ENCODE data around the gene SLC32A1. TPM values are rescaled to one million over a fixed set of nuclear protein-coding genes. Genes with fewer than 3 reads are reported as not detected.
A peak's percentile ranks its signal among the peaks of the same experiment; 100 is the strongest.

Gene SLC32A1, protein sequence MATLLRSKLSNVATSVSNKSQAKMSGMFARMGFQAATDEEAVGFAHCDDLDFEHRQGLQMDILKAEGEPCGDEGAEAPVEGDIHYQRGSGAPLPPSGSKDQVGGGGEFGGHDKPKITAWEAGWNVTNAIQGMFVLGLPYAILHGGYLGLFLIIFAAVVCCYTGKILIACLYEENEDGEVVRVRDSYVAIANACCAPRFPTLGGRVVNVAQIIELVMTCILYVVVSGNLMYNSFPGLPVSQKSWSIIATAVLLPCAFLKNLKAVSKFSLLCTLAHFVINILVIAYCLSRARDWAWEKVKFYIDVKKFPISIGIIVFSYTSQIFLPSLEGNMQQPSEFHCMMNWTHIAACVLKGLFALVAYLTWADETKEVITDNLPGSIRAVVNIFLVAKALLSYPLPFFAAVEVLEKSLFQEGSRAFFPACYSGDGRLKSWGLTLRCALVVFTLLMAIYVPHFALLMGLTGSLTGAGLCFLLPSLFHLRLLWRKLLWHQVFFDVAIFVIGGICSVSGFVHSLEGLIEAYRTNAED
- total RNA-seq (2014; rRNA removed), result not detected in 2 replicates
- polyA plus RNA-seq (2012), result not detected

DNA sequence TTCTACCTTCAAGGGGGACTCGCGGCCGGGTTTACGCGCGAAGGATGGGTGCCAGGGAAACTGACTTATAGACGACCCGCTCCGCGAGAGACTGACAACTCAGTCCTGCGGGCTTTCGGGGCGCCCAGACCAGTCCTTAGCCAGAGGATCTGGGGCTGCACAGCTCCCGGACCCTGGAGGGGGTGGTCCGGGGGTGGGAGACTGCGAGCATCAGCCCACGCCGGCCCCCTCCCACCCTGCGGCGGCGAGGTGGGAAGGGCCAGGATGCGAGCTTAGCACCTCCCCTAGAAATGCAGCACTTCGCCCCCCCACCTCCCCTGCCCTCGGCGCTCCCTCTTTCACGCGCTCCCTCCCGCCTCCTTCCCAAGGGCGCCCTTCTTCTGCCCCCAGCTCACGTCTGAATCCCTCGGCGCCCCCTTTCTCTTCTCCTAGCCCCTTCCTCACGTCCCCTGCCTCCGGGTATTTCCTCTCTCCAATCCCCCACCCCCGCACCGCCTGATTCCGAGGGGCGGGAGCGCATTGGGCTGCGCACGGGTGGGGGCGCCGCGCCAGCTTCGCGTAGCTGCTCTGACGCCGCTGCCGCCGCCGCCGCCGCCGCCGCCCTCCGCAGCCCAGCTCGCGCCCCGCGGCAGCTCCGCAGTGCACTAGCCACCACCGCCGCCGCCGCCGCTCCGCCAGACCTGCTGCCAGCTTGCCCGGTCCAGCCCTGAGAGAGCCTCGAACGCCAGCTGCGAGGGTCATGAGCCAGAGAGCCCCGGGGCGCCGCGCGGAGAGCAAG, at the start of gene SLC32A1:
SLC32A1 (plus strand) TSS at position 639 of the 778 bp plus-strand sequence. CDS start 239 bp downstream, outside the sequence.
- no peak for DNase-seq (ENCODE audit: low read depth)

DNA sequence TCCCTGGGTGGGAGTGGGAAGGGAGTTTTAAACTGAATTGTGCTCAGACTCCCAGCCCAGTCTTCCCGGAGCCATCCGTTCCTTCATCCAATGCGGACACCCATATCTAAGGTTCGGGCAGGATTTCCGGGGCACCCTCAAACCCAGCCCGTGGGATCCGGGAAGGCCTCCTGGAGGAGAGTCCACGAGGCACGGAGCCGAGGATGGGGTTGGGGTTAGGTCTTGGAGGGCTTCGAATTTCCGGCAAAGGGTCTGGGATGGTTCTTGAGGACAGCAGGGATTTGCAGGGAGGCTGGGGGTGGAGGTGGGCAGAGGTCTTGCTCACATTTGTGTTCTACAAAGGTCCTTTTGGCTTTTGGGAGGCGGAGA, 49.5 kb upstream of the SLC32A1 start:
- DNase-seq (ENCODE audit: low read depth), result no peak

GRCh38 chr20:38676576-38676975, 47.7 kb upstream of the SLC32A1 start:
- DNase-seq (ENCODE audit: low read depth), result no peak

GRCh38 chr20:38680500-38681306, 43.6 kb upstream of the SLC32A1 start:
- peak; percentile 33 for DNase-seq (ENCODE audit: low read depth)

DNA sequence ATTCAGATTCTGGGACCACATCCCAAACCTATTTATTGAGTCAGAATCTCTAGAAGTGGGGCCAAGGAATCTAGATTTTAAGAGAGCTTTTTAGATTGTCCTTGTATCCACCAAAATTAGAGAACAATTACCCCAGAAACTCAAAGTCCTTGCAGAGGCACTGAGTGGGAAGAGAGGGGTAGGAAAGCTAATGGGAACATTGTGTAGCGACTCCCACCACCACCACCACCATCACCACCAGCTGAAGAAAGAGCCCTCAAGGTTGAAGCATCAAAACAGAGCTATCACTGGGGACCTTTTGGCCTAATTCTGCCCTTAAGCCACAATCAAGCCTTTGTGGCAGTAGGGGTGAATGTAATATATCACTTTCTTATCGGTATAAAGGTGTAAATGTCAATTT, 39.0 kb upstream of the SLC32A1 start:
- DNase-seq (ENCODE audit: low read depth), result no peak

DNA sequence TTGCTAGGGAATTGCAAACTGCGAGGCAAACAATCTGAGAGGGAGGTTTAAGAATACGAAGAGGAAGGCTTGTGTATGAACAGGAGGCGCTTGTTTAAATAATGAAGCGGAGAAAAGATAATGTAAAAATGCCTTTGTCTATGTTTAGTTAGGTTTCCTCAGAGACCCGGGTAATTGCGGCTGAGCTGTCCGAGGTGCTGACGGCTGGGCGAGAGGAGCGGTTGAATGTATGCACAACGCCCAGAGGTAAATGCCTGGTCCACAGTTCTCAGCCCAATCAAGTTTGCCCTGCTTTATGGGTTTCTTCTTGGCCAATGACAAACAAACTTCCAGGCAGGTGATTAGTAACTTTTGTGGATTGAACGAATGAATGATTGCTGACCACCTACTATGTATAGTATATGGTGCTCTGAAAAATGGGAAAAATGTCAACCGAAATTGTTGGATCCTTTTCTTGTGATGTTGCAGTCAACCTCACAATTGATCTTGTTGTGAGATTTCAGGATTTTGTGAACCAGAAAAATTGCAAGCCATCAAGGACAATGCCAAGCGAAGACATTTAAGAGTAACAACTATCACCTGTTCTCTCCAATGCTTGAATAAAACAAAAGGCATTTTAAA, 38.3 kb upstream of the SLC32A1 start:
- DNase-seq (ENCODE audit: low read depth), result peak; percentile 38

DNA sequence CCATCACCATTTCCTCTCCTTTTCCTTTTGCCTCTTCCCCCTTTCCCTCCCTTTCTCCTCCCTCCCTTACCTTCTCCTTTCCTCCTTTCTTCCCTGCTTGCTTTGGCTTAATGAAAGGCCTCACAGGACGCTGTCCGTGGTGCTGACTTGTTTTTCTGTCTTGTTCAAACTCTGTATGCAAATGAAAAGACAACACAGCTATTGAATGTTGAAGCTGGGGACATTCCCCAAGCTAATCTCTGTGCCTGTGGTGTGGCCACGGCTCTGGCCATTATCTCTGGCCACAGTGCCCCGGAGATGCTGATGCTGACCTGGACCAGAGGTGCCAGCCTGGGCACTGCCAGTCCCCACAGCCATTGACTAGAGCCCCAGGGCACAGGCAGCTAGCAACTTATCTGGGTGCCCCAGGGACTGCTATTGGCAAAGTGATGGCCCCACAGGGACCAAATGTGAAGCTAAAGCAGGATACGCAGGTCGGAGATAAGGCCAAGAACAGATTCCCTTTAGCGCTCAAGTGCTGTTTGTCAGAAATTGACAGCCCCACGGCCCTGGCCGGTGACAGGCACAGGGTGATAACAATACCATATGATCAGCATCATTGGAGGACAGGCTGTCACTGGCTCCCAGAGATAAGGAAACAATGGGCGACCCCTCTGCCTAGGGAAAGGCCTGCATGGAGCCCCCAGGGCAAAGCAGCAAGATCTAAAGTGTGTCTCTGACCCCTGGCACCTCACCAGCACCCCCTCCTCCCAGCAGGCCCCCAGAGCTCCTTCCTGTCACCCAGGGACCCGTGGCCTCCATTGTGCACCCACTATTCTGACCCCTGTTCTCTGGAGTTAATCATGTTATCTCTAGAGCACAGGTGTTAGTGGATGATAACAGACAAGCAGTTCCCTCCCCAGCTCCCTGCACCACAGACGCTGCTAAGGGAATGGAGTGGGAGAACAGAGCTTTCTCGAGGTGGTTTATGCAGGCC, 31.6 kb upstream of the SLC32A1 start:
- peak; percentile 59 for DNase-seq (ENCODE audit: low read depth)

DNA sequence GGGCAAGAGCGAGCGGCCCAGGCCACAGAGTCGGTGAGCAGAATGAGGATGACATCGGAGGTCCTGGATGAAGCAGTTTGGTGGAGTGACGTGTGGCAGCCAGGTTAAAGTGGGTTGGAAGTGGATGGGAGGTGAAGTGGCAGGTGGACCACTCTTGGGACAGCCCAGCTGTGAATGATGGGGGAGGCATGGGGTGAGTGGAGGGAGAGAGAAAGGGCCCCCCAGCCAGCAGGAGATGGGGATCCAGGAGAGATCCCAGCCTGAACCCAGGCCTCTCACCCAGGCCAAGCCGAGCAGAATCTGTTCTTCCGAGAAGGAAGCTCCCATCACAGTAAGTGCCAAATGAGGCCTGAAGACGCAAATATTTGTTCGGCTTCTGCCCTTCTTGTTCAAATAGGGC, 27.0 kb upstream of the SLC32A1 start:
- DNase-seq (ENCODE audit: low read depth), result no peak

DNA sequence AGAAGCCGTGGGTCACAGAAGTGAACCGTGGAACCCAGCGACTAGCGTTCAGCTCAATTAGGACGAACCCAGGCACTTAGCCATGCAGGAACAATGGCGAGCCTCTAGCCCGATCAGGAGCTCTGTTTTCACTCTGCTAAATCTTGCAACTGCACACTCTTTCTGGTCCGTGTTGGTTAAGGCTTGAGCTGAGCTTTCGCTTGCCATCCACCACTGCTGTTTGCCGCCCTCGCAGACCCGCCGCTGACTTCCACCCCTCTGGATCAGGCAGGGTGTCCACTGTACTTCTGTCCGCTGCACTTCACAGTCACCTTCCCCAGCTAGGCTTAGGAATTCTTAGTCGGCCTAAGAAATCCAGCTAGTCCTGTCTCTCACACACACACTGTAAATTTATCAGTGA, 25.7 kb upstream of the SLC32A1 start:
- no peak for DNase-seq (ENCODE audit: low read depth)

DNA sequence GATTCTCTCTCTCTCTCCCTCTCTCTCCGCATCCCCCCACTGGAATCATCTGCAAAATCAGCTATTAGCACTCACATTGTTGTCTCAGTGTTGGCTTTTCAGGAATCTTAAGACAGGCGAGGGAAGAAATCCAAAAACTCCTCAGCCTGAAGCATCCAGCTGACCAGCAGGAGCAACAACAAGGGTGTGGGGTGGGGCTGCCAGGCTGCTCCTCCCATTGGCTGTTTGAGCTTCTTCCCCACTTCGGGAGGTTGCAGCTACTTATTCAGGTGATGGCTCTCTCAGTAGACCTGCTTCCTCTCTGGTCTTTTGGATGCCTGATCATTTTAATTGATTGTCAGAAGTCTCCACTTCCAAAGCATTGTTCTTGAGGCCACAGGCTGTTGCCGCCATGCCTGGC, 24.1 kb upstream of the SLC32A1 start:
- no peak for DNase-seq (ENCODE audit: low read depth)

- no peak for DNase-seq (ENCODE audit: low read depth)
Measured at GRCh38 chr20:38700926-38701325, 23.4 kb upstream of the SLC32A1 start.

DNA sequence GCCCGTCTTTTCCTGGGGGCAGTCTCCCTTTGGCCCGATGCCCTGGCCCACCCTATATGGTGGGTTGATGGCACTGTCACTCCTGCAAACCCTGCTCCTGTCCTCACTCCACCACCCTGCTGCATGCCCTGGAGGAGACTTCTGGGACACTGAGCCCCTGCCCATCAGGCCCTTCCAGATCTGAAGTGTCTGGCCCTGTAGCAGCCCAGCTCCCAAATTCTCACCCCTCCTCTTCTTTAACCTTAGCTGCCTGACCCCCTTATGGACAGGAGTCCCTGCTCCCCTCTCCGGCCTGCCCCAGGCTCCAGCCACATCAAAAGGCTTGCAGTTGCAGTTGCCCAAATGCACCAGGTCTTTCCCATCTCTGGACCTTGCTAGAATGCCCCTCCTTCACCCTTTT, 20.8 kb upstream of the SLC32A1 start:
- DNase-seq (ENCODE audit: low read depth), result no peak

GRCh38 chr20:38704136-38704535, 20.1 kb upstream of the SLC32A1 start:
- no peak for DNase-seq (ENCODE audit: low read depth)

GRCh38 chr20:38706509-38706908, 17.8 kb upstream of the SLC32A1 start:
- DNase-seq (ENCODE audit: low read depth), result no peak

- DNase-seq (ENCODE audit: low read depth), result no peak
Measured at GRCh38 chr20:38714308-38714707, 10.0 kb upstream of the SLC32A1 start.

DNA sequence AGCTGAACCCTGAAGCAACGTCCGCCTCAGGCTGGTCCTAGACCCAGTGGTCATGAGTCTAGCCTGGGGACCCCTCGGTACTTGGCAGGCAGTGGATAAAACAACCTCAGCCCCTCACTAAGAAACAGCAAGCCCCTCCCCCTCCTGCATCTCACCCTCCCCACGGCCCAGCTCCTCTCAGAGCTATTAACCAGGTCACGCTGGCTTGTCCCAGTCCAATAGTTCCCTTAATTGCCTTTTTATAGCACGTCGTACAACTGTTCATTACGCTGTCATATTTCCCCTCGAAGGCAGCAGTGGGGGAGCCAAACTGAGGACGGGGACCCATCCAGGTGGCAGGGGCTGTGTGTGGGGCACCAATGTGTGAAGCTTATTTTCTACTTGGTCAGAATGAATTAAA, 8.6 kb upstream of the SLC32A1 start:
- no peak for DNase-seq (ENCODE audit: low read depth)

DNA sequence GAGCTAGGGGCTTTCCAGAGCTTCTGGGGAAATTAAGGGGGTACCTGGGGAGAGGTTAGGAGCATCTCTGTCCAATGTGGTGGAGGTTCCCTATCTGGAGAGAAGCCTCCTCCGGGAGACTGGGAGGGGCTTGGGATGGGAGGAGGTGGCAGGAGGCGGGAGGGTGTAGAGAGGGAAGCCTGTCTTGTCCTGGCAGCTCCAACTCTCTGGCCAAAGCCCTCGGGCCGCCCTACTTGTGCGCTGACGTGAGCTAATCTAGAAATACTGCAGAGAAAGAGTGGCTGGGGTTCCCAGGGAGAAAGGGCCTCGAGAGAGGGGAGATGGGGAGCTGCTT, 1.6 kb upstream of the SLC32A1 start:
- no peak for DNase-seq (ENCODE audit: low read depth)

DNA sequence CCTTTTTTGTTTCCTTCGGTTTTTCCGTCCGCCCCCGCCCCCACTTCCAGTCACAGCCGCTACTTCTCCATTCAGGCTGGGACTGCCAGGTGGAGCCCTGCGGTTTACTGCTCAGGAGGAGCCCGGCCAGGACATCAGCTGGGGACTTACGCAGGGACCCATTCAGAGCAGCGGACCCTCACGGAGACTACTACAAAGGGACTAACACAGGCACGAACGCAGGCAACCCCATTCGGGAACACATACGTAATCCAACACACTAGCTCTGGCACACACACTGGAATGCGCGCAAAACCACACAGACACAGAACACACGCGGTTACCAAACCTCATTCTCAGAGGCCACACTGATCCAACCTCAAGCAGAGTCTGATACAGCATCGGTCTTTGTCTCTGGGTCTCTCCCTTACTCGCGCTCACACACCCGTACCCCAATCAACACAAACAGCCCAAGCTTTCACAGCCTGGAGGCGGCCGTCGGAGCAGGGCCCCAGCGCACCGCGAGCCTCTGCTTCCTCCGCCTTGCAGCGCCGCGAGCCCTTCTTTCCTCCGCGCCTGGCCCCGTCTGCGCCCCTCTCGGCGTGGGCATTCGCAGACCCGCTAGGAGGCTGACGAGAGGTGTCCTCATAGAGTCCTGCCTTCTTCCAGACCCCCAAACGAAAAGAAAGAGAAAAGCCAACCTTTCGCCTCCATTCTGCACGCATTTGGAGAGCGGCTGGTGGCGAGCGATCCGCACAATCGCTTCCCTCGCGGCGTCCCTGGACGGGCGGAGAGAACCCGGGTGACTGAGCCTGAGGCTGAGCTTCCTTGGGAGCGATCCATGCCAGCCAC, 1.1 kb upstream of the SLC32A1 start:
- no peak for DNase-seq (ENCODE audit: low read depth)

DNA sequence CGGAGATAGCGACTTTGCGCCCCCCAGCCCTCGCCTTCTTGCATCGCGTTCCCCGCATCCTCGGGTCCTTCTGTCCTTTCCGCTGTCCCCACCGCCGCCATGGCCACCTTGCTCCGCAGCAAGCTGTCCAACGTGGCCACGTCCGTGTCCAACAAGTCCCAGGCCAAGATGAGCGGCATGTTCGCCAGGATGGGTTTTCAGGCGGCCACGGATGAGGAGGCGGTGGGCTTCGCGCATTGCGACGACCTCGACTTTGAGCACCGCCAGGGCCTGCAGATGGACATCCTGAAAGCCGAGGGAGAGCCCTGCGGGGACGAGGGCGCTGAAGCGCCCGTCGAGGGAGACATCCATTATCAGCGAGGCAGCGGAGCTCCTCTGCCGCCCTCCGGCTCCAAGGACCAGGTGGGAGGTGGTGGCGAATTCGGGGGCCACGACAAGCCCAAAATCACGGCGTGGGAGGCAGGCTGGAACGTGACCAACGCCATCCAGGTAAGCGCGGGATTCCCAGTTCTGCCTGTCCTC, 401 bp downstream of the SLC32A1 start:
- DNase-seq (ENCODE audit: low read depth), result no peak

Measured in LHCN-M2 (cell line).